Activated naive CD8-positive, alpha-beta T cell treated with anti-CD3 and anti-CD28 coated beads, Interleukin-2, amount 50 U/mL, for 16 hours (primary cell): ENCODE data around the gene PRDM2.

Source experiments
- DNase-seq: peaks from one replicate; pipeline ENCODE4 v3.0.0-alpha.2; 2020; ENCODE audit warnings: low read depth, low spot score

Gene PRDM2

GRCh38 chr1:13733711-13734110 lies 33.7 kb downstream of the PRDM2 start:
- no peak for DNase-seq

- no peak for DNase-seq
Measured at GRCh38 chr1:13735168-13735930, 35.4 kb downstream of the PRDM2 start.

GRCh38 chr1:13737398-13737797 lies 37.4 kb downstream of the PRDM2 start:
- DNase-seq: no peak

GRCh38 chr1:13746342-13746741 lies 46.4 kb downstream of the PRDM2 start:
- no peak for DNase-seq

GRCh38 chr1:13748610-13749505 lies 48.9 kb downstream of the PRDM2 start:
- DNase-seq: peak; percentile 91

- no peak for DNase-seq
Measured at GRCh38 chr1:13749543-13750341, 49.8 kb downstream of the PRDM2 start.

GRCh38 chr1:13751458-13751871 lies 51.5 kb downstream of the PRDM2 start:
- DNase-seq: no peak

- no peak for DNase-seq
Measured at GRCh38 chr1:13751985-13752384, 52.0 kb downstream of the PRDM2 start.

GRCh38 chr1:13752852-13753251 lies 52.9 kb downstream of the PRDM2 start:
- no peak for DNase-seq

- no peak for DNase-seq
Measured at GRCh38 chr1:13753636-13754402, 53.8 kb downstream of the PRDM2 start.

GRCh38 chr1:13754510-13755103 lies 54.6 kb downstream of the PRDM2 start:
- no peak for DNase-seq

GRCh38 chr1:13756557-13757315 lies 56.7 kb downstream of the PRDM2 start:
- DNase-seq: no peak

GRCh38 chr1:13757693-13758092 lies 57.7 kb downstream of the PRDM2 start:
- no peak for DNase-seq

GRCh38 chr1:13759072-13759471 lies 59.1 kb downstream of the PRDM2 start:
- DNase-seq: no peak

- no peak for DNase-seq
Measured at GRCh38 chr1:13760340-13760739, 60.4 kb downstream of the PRDM2 start.

GRCh38 chr1:13760921-13761320 lies 60.9 kb downstream of the PRDM2 start:
- DNase-seq: no peak

- DNase-seq: no peak
Measured at GRCh38 chr1:13761883-13762282, 61.9 kb downstream of the PRDM2 start.

- no peak for DNase-seq
Measured at GRCh38 chr1:13762642-13763041, 62.7 kb downstream of the PRDM2 start.

- DNase-seq: no peak
Measured at GRCh38 chr1:13763222-13763621, 63.2 kb downstream of the PRDM2 start.

- no peak for DNase-seq
Measured at GRCh38 chr1:13763991-13764390, 64.0 kb downstream of the PRDM2 start.
